NCI-H146 (cell line): Measurements from ENCODE around the gene STK11.

Source experiments
- DNase-seq: peaks from one replicate; lab custom pipeline; 2025; lab: John Stamatoyannopoulos, UW

STK11 gene

GRCh38 chr19:1250437-1251260 is 45.1 kb downstream of the STK11 start:
- peak; percentile 82 for DNase-seq

- DNase-seq: peak; percentile 24
Observed at GRCh38 chr19:1251330-1252220, 46.0 kb downstream of the STK11 start.

- DNase-seq: no peak
Observed at GRCh38 chr19:1252221-1252820, 46.7 kb downstream of the STK11 start.

- no peak for DNase-seq
Observed at GRCh38 chr19:1252821-1253513, 47.4 kb downstream of the STK11 start.

- no peak for DNase-seq
Observed at GRCh38 chr19:1253514-1254080, 48.0 kb downstream of the STK11 start.

- no peak for DNase-seq
Observed at GRCh38 chr19:1254081-1254527, 48.5 kb downstream of the STK11 start.

GRCh38 chr19:1254530-1255185 is 49.1 kb downstream of the STK11 start:
- DNase-seq: no peak

- DNase-seq: no peak
Observed at GRCh38 chr19:1255186-1256161, 49.9 kb downstream of the STK11 start.

GRCh38 chr19:1256646-1257474 is 51.3 kb downstream of the STK11 start:
- DNase-seq: no peak

- DNase-seq: no peak
Observed at GRCh38 chr19:1257475-1258162, 52.0 kb downstream of the STK11 start.

- DNase-seq: no peak
Observed at GRCh38 chr19:1258163-1258492, 52.5 kb downstream of the STK11 start.

GRCh38 chr19:1258707-1259205 is 53.2 kb downstream of the STK11 start:
- no peak for DNase-seq

GRCh38 chr19:1259206-1259875 is 53.8 kb downstream of the STK11 start:
- DNase-seq: peak; percentile 41

GRCh38 chr19:1259876-1260748 is 54.5 kb downstream of the STK11 start:
- no peak for DNase-seq

- peak; percentile 90 for DNase-seq
Observed at GRCh38 chr19:1260749-1261537, 55.4 kb downstream of the STK11 start.

GRCh38 chr19:1261538-1261797 is 55.9 kb downstream of the STK11 start:
- no peak for DNase-seq
